Stimulated activated CD4-positive, alpha-beta T cell treated with anti-CD3 and anti-CD28 coated beads, Interleukin-15, amount 100 ng/mL, for 24 hours (primary cell): Measurements from ENCODE around the gene CEP95.

Source experiments
- DNase-seq: peaks from one replicate; pipeline ENCODE4 v3.0.0-alpha.2; 2020

CEP95 gene

DNA sequence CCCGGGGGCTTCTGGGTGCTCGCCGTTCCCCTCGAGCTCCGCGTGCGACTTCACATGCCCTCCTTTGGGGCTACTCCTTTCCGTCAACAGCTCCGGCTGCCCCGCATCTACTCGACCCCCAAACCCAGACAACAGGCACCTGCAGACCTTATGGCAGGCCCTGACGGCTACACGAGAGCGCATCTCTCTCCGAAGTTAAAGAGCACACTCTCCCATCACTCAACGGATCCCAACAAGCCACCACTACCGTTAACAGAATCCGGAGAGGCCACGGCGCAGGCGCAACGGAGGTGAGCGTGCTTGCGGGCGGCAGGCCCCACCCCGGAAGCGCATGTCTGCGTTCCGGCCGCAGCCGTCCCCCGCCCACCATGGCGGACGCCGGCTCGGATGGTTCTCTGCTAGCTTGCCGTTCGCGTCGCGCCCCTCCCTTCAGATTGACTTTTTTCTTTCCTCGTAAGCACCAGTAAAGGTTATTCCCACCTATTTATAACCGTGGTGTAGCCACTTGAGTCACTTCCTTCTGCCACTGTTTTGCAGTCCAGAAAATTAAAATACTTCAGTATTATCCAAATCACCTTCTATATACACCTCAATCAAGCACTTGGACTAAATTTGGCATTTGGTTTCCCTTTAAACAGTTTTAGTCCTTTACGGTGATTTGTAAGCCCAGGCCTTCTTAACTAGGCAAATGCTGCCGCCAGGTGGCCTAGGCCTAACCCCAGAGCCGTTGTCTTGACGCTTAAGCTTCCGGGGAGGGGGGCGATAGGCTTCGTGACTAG is 9.8 kb upstream of the CEP95 start, which contains the start of gene POLG2:
Gene POLG2 (minus strand): TSS at position 269 of the 779 bp plus-strand sequence. CDS start 86 bp downstream, at position 183.
- peak; percentile 97 for DNase-seq

DNA sequence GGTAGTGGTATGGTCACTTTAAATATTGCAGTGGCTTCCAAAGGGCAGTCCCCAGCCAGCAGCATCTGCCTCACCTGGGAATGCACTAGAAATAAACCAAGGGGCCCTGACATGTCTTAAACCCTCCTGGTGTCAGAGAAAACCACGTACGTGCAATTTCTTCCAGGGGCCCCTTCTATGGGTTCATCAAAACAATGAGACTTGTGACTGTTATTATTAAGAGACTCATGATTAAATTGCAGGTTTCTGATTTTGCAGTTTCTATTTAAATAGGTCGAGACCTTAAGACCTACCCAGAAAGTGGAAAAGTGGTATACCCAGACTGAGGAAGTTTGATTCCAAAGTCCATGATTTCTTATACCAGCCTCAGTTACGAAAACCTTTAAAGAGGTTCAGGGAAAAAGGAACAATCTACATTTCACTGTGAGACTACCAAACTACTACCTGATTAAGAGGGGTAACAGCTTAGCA is 9.2 kb upstream of the CEP95 start:
- no peak for DNase-seq

DNA sequence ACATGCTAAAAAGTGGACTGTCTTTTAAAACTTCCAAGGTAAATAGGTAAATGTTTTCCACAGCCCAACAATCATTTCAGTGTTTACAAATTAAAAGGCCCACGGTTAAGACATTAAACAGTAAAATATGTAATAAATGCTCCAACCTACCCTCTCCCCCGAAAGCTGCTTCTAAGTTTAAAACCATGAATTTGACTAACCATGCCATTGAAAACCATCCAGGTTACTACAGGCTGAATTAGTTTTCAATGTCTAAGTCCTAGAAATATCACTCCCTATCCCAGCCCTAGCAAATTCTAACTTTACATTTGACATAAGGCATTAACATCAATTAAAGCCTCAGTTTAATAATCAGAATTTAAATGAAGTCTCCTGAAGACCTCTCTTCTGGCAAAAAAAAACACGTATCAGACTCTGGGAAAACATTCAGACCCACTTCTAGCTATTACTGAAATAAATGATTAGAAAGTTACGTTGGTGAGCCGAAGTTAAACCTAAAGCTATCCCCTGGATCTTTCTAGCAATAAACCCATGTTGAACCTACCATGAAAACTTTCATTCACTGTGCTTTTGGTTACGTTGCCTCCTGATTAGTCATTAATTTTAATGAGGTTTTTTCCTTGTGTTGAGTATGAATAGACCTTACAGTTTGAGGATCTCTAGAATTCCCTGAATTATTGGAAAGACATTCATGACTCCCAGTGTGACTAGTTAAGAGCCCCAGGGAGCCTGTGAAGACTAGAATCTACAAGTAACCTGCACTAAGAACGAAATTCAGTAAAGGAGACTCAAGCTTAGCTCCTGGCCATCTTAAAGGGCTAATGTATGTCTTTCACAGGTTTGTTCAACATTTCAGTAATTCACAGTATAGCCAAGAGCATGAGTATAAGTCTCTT is 8.2 kb upstream of the CEP95 start:
- no peak for DNase-seq

DNA sequence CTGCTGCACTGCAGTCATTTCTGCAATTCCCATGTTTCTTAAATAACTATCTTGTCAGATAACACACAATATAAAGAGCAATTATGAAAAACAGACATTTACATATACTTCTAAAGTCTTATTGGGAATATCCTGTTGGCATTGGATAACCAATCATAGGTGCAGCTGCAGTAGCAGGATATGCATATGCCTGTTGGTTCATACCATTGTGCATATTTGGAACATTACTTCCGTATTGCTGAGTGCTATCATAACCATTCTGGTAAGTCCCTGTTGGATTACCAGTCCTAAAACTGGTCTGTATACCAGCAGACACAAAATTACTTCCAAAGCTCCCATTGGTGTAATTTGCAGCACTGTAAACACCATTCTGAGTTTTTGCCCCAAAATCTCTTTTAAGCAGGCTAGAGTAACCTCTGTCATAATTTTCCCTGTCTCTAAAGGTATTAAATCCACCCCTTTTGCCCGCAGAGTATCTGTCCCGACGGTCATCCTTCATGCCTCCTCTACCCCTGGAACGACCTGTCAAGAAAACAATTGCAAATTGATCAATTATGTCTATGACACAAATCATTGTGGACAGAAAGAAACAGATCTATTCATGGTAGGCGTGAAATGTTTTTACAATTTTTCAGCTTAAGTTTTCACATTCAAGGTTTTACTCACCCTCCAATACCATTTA is 6.8 kb upstream of the CEP95 start:
- no peak for DNase-seq

DNA sequence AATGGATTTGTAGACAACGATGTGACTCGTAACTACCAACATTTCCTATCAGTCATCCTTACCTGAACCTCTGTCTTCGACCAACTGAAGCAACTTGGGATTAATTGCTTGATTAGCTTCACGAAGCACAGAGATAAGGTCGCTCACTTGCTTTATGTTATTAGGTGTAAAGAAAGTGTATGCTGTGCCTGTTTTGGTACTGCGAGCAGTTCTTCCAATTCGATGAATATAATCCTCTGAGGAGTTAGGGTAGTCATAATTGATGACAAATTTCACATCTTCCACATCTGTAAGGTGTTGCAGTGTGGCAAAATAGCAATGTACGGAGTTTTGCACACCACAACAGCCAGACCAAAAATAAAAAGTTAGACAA is 6.3 kb upstream of the CEP95 start:
- no peak for DNase-seq

DNA sequence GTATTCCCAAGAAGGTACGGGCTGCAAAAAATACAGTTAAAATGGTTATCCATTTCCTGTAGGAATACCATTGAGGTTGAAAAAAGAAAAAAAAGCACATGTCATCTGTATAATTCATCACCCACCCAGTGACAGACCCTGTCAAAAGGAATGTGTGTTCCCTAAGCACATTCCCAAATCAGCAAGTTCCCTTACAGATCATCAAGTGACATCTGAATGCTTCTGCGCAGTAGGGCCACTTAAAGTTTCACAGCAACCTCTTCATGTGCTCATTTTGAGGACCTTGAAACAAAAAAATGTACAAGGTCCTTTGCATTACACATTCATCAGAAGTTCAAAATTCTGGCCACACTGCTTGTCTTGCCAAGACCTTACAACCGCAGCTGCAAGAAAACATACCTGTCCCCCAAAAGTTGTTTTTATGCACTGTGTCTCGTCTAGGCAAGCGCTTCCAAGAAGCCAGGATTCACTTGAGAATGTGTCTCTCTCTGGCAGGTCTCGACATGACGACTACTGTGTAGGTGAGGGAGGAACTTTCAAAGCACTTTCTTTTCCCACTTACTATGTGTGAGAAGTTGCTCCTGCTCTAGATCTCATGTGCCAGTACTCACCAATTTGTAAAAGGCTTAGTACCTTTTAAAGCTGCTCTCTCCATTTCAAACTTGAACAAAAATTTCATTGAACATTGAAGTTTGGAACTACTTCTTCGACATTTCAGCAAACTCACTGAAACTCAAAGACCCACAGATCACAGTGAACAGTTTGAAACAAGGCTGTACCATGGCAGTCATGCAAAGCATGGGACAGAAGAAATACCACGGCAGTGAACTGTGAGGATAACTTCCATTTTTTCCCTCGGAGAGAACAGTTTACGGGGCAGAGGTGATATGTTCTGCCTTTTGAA is 5.7 kb upstream of the CEP95 start:
- no peak for DNase-seq

DNA sequence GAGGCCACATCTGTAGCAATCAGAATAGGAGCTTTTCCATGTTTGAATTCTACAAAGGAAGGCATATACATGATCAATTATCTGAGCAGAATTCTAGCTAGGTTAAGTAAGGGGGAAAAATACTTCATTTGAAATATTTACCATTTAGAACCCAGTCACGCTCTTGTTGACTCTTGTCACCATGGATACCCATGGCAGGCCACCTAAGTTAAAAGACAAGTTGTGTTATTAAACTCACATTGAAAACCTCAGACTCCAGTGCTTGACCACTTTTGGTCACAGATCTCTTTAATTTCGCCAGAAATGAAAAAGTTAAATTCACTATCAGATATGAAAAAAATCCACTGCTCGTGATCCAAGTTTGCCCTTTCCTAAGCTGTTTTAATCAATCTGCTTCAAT is 4.8 kb upstream of the CEP95 start:
- no peak for DNase-seq

DNA sequence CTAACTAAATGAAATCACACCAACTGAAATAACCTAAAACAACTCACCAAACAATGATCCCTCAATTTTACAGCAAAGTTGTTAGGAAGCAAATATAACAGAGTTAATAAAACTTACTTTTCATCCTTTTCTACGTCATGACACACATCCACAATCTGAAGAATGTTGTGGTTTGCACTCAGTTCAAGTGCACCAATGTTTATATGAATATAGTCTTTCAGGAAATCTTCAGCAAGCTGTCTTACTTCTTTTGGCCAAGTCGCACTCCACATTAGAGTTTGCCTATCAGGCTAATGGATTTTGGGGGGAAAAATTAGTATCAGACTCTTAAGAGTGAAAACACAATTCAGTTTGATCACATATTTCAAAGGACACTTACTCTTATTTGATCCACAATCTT is 4.0 kb upstream of the CEP95 start:
- DNase-seq, result no peak

DNA sequence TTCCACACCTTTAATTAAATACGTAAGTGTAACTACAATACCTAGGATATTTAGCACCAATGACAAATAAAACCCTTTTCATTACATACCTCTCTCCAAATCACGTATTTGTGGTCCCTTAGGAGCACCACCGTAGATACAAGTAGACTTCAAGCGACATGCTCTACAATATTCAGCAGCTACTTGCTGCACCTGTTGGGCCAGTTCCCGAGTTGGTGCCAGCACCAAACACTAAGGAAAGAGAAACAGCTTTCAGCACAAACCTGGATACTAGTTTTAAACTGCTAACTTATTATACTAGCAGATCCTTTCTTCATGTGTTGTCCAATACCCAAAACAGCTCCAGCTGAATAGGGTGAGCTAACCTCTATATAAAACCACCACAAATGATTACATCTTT is 3.4 kb upstream of the CEP95 start:
- no peak for DNase-seq

DNA sequence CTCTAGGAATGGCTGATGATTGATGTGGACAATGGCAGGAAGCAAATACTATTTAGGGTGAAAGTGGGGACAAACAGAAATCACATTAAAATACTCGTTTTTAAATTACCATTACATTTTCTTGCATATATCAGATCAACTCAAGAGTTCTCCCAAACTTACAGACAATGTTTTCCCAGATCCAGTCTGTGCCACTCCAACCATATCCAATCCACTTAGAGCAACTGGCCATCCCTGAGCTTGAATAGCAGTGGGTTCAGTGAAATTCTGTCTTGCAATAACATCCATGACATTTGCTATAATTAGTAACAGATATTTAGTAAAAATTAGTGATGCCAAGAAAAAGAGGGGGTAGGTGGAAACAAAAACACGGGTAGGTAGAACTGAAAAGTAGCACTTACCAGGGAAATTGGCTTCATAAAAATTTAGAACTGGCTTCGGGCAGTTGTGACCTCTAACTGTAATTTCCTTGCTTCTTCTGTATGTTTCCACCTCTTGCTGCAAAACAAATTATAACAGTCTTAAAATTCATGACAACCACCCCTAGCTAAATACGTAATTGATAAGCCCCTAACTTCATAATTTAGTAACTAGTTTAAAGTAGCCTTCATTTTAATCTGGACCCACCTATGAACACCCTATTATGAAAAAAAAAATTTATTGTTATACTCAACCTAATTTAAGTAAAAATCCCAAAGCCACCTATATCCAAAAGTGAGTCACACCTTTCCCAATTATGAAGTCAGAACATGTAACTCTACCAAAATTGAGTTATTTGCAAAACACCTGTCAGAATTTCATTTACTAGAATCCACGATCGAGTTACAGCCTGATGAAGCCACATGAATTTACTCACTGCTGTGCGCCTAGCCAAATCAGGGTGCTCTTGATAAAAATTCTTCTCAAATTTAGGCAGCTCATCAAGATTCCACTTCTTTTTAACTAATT is 2.7 kb upstream of the CEP95 start:
- DNase-seq, result no peak

DNA sequence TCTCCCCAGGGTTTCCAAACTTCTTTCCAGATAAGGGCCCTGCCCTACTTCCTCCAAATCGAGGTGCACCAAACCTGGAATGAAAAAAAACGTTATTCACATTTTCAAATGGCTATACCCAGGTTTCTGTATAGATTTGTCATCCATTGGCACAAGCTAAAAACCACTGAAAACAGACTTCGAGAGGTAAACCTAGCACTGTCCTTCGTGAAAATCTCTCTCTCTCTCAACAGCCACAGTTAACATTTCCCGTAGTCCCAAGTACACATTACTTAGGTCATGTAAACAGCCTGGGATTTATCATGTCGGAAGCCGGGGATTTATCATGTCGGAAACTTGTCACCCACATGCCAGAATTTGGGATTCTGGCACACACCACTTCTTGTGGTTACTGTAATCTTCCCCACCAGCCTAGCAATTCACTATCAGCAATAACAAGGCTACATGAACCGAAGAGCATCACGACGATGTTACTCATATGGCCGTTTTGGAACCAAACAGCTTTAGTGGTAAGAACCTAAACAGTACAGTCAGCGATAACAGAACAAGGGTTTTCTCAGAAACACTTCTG is 1.9 kb upstream of the CEP95 start:
- no peak for DNase-seq

DNA sequence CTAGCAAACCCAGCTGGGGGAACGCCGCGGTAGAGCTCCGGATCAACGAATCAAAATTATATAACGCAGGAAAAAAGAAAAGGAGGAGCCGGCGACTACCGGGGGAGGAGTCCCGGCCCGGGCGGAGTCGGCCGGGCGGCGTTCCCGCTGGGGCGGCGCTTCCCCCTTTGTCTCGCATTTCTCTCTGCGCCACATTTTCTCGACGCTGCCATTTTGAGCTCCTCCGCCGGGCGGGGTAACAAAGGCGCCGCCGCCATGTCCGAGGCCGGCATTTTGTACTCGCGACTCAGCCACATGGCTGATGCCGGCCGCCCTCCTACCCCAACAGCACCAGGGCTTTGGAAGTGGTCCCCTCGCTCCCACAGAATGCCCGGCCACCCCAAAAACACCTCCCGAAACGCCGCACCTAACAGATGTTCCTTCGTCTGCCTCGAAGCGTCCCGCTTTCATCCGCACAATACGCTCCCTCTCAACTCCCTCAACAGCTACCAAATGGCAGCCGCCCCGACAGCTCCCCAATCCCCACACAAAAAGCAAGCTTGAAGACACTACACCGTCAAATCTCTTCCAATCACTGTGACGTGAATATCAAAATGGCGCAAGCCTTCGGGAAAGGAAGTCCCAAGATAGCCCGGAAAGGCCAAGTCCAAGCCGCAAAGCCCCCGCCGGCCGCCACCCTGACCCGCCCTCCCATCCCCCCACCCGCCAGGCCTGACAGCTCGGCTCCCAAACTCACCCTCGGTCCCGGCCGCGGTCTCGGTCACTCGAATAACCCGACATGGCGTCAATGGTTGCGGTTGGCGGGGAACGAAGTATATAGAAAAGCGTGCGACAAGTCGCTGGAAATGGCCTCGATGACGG is 1.2 kb upstream of the CEP95 start:
- peak; percentile 88 for DNase-seq

DNA sequence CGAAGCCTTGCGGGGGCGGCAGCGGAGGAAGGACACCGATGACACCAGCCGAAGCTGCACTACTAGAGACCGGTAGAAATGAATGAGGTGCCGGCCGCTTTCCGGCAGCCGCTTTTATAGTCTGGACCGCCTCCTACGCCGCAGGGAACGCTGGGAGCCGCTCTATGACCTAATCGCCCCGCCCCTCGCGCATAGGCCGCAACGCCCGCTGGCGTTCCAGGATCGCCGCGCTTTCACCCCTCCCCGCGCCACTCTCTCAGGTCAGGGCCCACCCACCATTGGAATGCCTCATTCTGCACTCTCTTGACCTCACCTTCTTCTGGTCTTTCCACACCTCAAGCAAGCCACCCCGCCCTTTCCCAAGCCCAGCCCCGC is 589 bp upstream of the CEP95 start, which contains the start of gene DDX5:
Gene DDX5 (minus strand): TSS at position 89 of the 375 bp plus-strand sequence. CDS start 170 bp downstream, outside the sequence.
- DNase-seq, result peak; percentile 99

DNA sequence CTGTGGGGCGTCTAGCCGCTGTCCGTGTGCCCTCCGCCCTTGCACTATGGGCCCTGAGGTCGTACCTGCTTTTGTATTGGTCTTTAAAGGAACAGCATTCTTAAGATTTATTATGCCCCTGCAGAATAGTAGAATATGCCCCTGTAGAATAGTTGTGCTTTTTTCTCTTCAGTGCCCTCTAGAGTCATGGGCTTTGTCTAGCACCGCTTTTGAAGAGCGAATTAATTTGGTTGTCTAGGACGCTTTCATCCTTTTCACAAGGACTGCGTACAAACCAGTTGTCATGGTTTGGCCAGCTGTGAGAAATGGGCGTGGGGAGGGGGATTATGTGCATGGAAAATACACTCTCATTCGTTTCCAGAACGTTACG is 621 bp downstream of the CEP95 start:
- peak; percentile 50 for DNase-seq

DNA sequence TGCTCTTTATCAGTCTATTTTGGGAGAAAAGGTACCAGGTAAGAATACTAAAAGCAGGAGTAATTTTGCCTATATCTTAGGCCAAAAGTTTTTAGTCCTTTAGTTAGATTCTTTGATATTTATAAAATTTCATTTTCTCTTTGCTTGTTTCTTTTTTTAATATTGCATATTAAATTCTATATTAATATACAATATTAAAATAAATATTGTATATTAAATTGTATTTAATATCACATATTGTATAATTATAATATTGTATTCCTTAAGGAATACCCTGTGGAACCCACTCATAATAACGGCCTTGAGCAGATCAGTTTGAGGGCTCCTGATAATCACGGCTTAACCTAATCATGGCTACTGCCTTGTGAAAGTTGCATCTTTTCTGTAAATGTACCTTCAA is 1.9 kb downstream of the CEP95 start:
- DNase-seq, result no peak

DNA sequence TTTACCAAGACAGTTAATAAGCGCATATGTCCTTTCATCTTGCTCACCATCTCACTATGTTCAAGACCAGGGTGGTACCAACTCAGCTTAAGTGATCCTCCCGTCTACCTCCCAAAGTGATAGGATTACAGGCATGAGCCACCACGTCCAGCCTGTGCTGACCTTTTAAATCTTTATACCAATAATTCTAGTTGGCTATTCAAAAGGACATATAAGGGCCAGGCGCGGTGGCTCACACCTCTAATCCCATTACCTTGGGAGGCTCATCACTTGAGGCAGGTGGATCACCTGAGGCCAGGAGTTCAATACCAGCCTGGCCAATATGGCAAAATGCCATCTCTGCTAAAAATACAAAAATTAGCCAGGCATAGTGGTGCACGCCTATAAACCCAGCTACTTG is 2.4 kb downstream of the CEP95 start:
- no peak for DNase-seq

DNA sequence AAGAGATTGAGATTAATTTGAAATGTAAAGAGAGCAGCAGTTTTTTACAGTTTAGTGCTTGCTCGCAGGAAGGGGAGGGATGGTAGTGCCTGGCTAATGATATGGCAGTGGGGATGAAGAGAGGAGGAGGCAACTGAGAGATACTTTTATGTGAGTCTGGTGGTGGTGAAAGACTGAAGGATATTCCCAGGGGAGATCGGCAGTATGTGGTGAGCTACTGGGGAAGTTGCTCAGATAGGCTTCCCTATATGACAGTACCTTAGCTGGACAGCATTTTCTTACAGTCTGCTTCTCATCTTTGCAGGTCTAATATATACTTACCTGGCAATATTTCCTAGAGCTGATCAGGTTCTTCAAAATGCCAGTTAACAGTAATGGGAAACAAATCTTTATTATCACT is 8.6 kb downstream of the CEP95 start:
- no peak for DNase-seq

DNA sequence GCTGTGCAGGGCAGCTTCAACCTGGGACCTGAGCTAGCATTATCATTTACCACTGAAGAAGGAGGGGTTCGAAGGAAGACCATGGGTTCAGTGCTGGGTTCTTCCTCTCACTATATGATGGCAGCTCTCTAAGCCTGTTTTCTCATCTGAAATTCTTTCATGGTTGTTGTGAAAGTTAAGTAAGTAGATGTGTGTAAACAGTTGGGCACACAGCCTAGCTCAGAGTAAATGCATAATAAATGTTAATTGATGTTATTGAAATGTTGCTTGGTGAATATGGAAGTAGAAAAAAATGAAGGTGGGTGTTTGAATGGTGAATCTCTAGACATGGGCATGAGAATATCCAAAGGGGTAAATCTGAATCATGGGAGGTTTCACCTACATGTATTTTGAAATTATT is 9.1 kb downstream of the CEP95 start:
- no peak for DNase-seq

DNA sequence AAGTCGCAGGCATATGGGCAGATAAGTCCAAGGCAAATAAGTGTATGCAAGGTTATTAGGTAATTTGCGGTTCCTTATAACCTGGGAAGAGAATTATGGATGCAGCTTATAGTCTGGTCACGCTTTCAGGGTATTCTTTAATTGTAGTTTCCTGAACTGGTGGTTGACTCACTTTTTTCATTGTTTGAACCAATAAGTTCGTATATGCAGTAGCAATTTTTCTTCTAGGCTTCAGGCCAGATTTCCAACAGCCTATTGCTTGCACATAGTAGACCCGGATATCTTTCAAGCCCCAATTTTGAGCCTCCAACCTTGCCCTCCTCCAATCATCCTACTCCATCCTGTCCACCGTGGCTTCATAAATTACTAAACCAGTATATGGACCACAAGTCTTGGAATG is 12.8 kb downstream of the CEP95 start:
- DNase-seq, result no peak

DNA sequence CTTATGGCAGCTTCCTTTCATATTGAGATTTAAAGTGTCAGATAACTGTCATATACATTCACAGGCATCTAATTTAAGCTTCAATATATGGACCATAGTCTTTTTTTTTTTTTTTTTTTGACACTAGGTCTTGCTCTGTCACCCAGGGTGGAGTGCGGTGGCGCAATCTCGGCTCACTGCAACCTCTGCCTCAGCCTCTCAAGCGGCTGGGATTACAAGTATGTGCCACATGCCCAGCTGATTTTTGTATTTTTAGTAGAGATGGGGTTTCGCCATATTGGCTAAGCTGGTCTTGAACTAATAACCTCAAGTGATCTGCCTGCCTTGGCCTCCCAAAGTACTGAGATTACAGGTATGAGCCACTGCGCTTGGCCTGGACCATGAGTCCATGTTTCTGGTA is 13.6 kb downstream of the CEP95 start:
- no peak for DNase-seq
